ENCODE data around the gene DTX2.

- no peak for TF ChIP-seq CTCF (IDR thresholded peaks at IDR 0.05)
- TF ChIP-seq EP300 (IDR thresholded peaks at IDR 0.05) = no peak
- TF ChIP-seq POLR2AphosphoS5 (IDR thresholded peaks at IDR 0.05) = no peak
These were observed 44.6 kb downstream of the DTX2 start for GRCh38 chr7:76506081-76506440.

All from esophagus muscularis mucosa (tissue), 4 donors.